CD4-positive, alpha-beta T cell treated with Interleukin-17A for 4 hours (primary cell): ENCODE measurements around the gene CNOT11.
A peak's percentile ranks its signal among the peaks of the same experiment; 100 is the strongest.
"Not testable (repeated sequence)": the region's sequence is repeated elsewhere in the genome, so short reads cannot be mapped to it uniquely, and the experiment has no call there.

ENCODE experiments used
- DNase-seq: peaks from one replicate; pipeline ENCODE4 v3.0.0-alpha.2; 2020; ENCODE audit warnings: mixed read lengths

Gene CNOT11

GRCh38 chr2:101252408-101253012, at the start of gene CNOT11:
Gene CNOT11, plus strand, starts transcription at chr2:101252886. Its CDS starts 79 bp downstream, at chr2:101252965.
- DNase-seq, result peak; percentile 99

GRCh38 chr2:101204400-101205115, 48.1 kb upstream of the CNOT11 start:
- no peak for DNase-seq

GRCh38 chr2:101205521-101206479, 46.9 kb upstream of the CNOT11 start:
- DNase-seq, result peak; percentile 65

GRCh38 chr2:101208830-101209229, 43.9 kb upstream of the CNOT11 start:
- DNase-seq, result no peak

- no peak for DNase-seq
These were observed 33.4 kb upstream of the CNOT11 start for GRCh38 chr2:101219246-101219645.

- DNase-seq, result not testable (repeated sequence)
These were observed 32.6 kb upstream of the CNOT11 start for GRCh38 chr2:101220091-101220490.

- peak; percentile 48 for DNase-seq
These were observed 28.9 kb upstream of the CNOT11 start for GRCh38 chr2:101223814-101224231.

- DNase-seq, result no peak
These were observed 22.1 kb upstream of the CNOT11 start for GRCh38 chr2:101230541-101231001.

- DNase-seq, result no peak
These were observed 21.4 kb upstream of the CNOT11 start for GRCh38 chr2:101231240-101231639.

GRCh38 chr2:101231937-101232730, 20.6 kb upstream of the CNOT11 start:
- DNase-seq, result no peak

GRCh38 chr2:101232770-101233169, 19.9 kb upstream of the CNOT11 start:
- no peak for DNase-seq

- no peak for DNase-seq
These were observed 18.3 kb upstream of the CNOT11 start for GRCh38 chr2:101234169-101234938.

- DNase-seq, result not testable (repeated sequence)
These were observed 16.7 kb upstream of the CNOT11 start for GRCh38 chr2:101235956-101236355.

- not testable (repeated sequence) for DNase-seq
These were observed 14.7 kb upstream of the CNOT11 start for GRCh38 chr2:101237944-101238343.

- no peak for DNase-seq
These were observed 13.5 kb upstream of the CNOT11 start for GRCh38 chr2:101238930-101239759.

GRCh38 chr2:101239760-101240118, 12.9 kb upstream of the CNOT11 start:
- not testable (repeated sequence) for DNase-seq

GRCh38 chr2:101240694-101241093, 12.0 kb upstream of the CNOT11 start:
- DNase-seq, result not testable (repeated sequence)

GRCh38 chr2:101241158-101241557, 11.5 kb upstream of the CNOT11 start:
- no peak for DNase-seq

- DNase-seq, result not testable (repeated sequence)
These were observed 8.3 kb upstream of the CNOT11 start for GRCh38 chr2:101244373-101244772.

GRCh38 chr2:101244899-101245298, 7.8 kb upstream of the CNOT11 start:
- not testable (repeated sequence) for DNase-seq

- not testable (repeated sequence) for DNase-seq
These were observed 7.2 kb upstream of the CNOT11 start for GRCh38 chr2:101245468-101245867.
